ENCODE data around the gene DAP3.

- TF ChIP-seq ATF1 (CRISPR knock-in tag; IDR thresholded peaks at IDR 0.05) (no peak), PRDM15 (CRISPR knock-in tag; IDR thresholded peaks at IDR 0.05) (no peak), NR2F6 (IDR thresholded peaks at IDR 0.05) (no peak), NR2F6 (CRISPR knock-in tag; IDR thresholded peaks at IDR 0.05) (no peak), PHF8 (CRISPR knock-in tag; IDR thresholded peaks at IDR 0.05) (no peak), SAFB2 (CRISPR knock-in tag; IDR thresholded peaks at IDR 0.05; ENCODE audit: borderline replicate concordance, low read depth) (no peak), CBX2 (IDR thresholded peaks at IDR 0.05; ENCODE audit: low read depth, low read length) (no peak), CBX2 (CRISPR knock-in tag; IDR thresholded peaks at IDR 0.05; ENCODE audit: low read depth) (no peak), ZNF773 (CRISPR knock-in tag; IDR thresholded peaks at IDR 0.05; ENCODE audit: borderline replicate concordance) (no peak), POLR2AphosphoS5 (IDR thresholded peaks at IDR 0.05; ENCODE audit: low read depth, low read length) (no peak)
- TF ChIP-seq, protein P1, sequence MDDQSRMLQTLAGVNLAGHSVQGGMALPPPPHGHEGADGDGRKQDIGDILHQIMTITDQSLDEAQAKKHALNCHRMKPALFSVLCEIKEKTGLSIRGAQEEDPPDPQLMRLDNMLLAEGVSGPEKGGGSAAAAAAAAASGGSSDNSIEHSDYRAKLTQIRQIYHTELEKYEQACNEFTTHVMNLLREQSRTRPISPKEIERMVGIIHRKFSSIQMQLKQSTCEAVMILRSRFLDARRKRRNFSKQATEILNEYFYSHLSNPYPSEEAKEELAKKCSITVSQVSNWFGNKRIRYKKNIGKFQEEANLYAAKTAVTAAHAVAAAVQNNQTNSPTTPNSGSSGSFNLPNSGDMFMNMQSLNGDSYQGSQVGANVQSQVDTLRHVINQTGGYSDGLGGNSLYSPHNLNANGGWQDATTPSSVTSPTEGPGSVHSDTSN (CRISPR knock-in tag; IDR thresholded peaks at IDR 0.05; ENCODE audit: borderline replicate concordance) = no peak
Observed at GRCh38 chr1:155741908-155742307, 53.0 kb downstream of the DAP3 start.
